ENCODE results near the gene KCNIP4. TPM values are rescaled to one million over a fixed set of nuclear protein-coding genes. Genes with fewer than 3 reads are reported as not detected.

Gene KCNIP4
- total RNA-seq, 1 donor from 2014 or later = 0.53 TPM

DNA sequence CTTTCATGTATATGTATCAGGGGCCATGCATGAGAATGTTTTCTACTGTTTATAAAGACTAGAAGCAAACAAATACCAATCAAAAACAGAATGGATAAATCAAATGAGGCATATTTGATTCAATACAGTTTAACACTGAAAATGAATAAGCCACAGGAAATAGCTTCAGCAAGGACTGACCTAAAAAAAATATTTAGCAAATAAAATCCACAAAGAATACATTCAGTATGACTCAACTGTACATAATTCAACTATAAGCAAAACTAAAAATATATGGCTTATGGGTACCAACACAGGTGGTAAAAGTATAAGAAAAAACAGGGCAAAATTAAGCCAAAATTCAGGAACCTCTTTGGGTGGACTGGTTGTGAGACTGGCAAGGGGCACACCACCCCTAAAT is 112.9 kb downstream of the KCNIP4 start:
- TF ChIP-seq, protein P1, sequence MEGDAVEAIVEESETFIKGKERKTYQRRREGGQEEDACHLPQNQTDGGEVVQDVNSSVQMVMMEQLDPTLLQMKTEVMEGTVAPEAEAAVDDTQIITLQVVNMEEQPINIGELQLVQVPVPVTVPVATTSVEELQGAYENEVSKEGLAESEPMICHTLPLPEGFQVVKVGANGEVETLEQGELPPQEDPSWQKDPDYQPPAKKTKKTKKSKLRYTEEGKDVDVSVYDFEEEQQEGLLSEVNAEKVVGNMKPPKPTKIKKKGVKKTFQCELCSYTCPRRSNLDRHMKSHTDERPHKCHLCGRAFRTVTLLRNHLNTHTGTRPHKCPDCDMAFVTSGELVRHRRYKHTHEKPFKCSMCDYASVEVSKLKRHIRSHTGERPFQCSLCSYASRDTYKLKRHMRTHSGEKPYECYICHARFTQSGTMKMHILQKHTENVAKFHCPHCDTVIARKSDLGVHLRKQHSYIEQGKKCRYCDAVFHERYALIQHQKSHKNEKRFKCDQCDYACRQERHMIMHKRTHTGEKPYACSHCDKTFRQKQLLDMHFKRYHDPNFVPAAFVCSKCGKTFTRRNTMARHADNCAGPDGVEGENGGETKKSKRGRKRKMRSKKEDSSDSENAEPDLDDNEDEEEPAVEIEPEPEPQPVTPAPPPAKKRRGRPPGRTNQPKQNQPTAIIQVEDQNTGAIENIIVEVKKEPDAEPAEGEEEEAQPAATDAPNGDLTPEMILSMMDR (IDR thresholded peaks at IDR 0.05; ENCODE audit: insufficient read depth, low read length, severe bottlenecking) = no peak
- no peak for DNase-seq (ENCODE audit: low read depth)
- no peak for FAIRE-seq
- no peak overlapping the region for H3K4me3 ChIP-seq (ENCODE audit: low read depth, low read length)
- H3K27me3 ChIP-seq (ENCODE audit: control insufficient read depth, insufficient read depth, low read length) = no peaks in the 10 kb centered on the region
- no peaks in the 10 kb centered on the region for H3K36me3 ChIP-seq (ENCODE audit: control insufficient read depth, insufficient read depth, low read length)

- TF ChIP-seq, protein P1 (IDR thresholded peaks at IDR 0.05; ENCODE audit: insufficient read depth, low read length, severe bottlenecking) = no peak
- Histone ChIP-seq H3K27me3 (ENCODE audit: control insufficient read depth, insufficient read depth, low read length) (no peaks in the 10 kb centered on the region), H3K4me3 (ENCODE audit: low read depth, low read length) (no peak overlapping the region), H3K36me3 (ENCODE audit: control insufficient read depth, insufficient read depth, low read length) (no peaks in the 10 kb centered on the region)
- no peak for DNase-seq (ENCODE audit: low read depth)
- FAIRE-seq = no peak
Observed at GRCh38 chr4:21830272-21830671, 118.3 kb downstream of the KCNIP4 start.

- no peak overlapping the region for H3K4me3 ChIP-seq (ENCODE audit: low read depth, low read length)
- no peak for FAIRE-seq
- DNase-seq (ENCODE audit: low read depth) = no peak
- H3K36me3 ChIP-seq (ENCODE audit: control insufficient read depth, insufficient read depth, low read length) = no peaks in the 10 kb centered on the region
- H3K27me3 ChIP-seq (ENCODE audit: control insufficient read depth, insufficient read depth, low read length) = no peaks in the 10 kb centered on the region
- TF ChIP-seq, protein P1 (IDR thresholded peaks at IDR 0.05; ENCODE audit: insufficient read depth, low read length, severe bottlenecking) = no peak
Observed at GRCh38 chr4:21827575-21827974, 121.0 kb downstream of the KCNIP4 start.

- H3K4me3 ChIP-seq (ENCODE audit: low read depth, low read length) = no peak overlapping the region
- TF ChIP-seq, protein P1 (IDR thresholded peaks at IDR 0.05; ENCODE audit: insufficient read depth, low read length, severe bottlenecking) = no peak
- no peaks in the 10 kb centered on the region for H3K27me3 ChIP-seq (ENCODE audit: control insufficient read depth, insufficient read depth, low read length)
- FAIRE-seq (no peak), DNase-seq (ENCODE audit: low read depth) (no peak)
- no peaks in the 10 kb centered on the region for H3K36me3 ChIP-seq (ENCODE audit: control insufficient read depth, insufficient read depth, low read length)
Observed at GRCh38 chr4:21826071-21826470, 122.5 kb downstream of the KCNIP4 start.

DNA sequence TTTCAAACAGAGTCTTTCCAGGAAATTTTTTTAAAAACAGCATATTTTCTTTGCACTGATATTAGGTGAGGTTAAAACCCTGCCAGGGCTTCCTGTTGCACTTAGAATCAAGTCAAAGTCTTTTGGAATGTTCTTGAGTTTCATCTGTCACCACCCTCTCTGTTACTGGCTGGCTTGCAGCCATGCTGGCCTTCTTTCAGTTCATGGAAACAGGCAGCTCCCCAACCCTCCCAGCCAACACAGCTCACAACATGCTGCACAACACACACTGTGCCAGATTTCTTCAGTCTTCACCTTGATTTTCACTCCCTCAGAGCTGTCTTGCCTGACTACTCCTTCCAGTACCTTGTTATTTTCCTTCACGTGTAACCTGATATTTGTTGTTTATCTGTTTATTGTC is 129.5 kb downstream of the KCNIP4 start:
- no peaks in the 10 kb centered on the region for H3K36me3 ChIP-seq (ENCODE audit: control insufficient read depth, insufficient read depth, low read length)
- DNase-seq (ENCODE audit: low read depth) (no peak), FAIRE-seq (no peak)
- H3K4me3 ChIP-seq (ENCODE audit: low read depth, low read length) = no peak overlapping the region
- TF ChIP-seq, protein P1 (IDR thresholded peaks at IDR 0.05; ENCODE audit: insufficient read depth, low read length, severe bottlenecking) = no peak
- no peaks in the 10 kb centered on the region for H3K27me3 ChIP-seq (ENCODE audit: control insufficient read depth, insufficient read depth, low read length)

- TF ChIP-seq, protein P1 (IDR thresholded peaks at IDR 0.05; ENCODE audit: insufficient read depth, low read length, severe bottlenecking) = no peak
- Histone ChIP-seq H3K4me3 (ENCODE audit: low read depth, low read length) (no peak overlapping the region), H3K36me3 (ENCODE audit: control insufficient read depth, insufficient read depth, low read length) (no peaks in the 10 kb centered on the region), H3K27me3 (ENCODE audit: control insufficient read depth, insufficient read depth, low read length) (no peaks in the 10 kb centered on the region)
- no peak for DNase-seq (ENCODE audit: low read depth)
- FAIRE-seq = no peak
Observed at GRCh38 chr4:21815651-21816377, 132.8 kb downstream of the KCNIP4 start.

Data from bronchial epithelial cell (primary cell).